Measurements from ENCODE around the gene MBP.
"Not testable (repeated sequence)": the region's sequence is repeated elsewhere in the genome, so short reads cannot be mapped to it uniquely, and the experiment has no call there.

Gene MBP

GRCh38 chr18:77022556-77022955, 110.0 kb downstream of the MBP start:
- DNase-seq (ENCODE audit: low read depth in 3 of 3): no peak

- no peak for DNase-seq (ENCODE audit: low read depth in 3 of 3)
Observed at GRCh38 chr18:77022116-77022515, 110.5 kb downstream of the MBP start.

- not testable (repeated sequence) for DNase-seq (ENCODE audit: low read depth in 3 of 3)
Observed at GRCh38 chr18:77021478-77021877, 111.1 kb downstream of the MBP start.

- DNase-seq (ENCODE audit: low read depth in 3 of 3): no peak
Observed at GRCh38 chr18:77021075-77021474, 111.5 kb downstream of the MBP start.

- DNase-seq (ENCODE audit: low read depth in 3 of 3): no peak
Observed at GRCh38 chr18:77020561-77020960, 112.0 kb downstream of the MBP start.

GRCh38 chr18:77019641-77020040, 112.9 kb downstream of the MBP start:
- DNase-seq (ENCODE audit: low read depth in 3 of 3): no peak

- DNase-seq (ENCODE audit: low read depth in 3 of 3): not testable (repeated sequence)
Observed at GRCh38 chr18:77018650-77019049, 113.9 kb downstream of the MBP start.

GRCh38 chr18:77017355-77017754, 115.2 kb downstream of the MBP start:
- no peak for DNase-seq (ENCODE audit: low read depth in 3 of 3)

GRCh38 chr18:77016936-77017335, 115.6 kb downstream of the MBP start:
- DNase-seq (ENCODE audit: low read depth in 3 of 3): no peak

GRCh38 chr18:77015771-77016710, 116.5 kb downstream of the MBP start:
- no peak for DNase-seq (ENCODE audit: low read depth in 3 of 3)

GRCh38 chr18:77015169-77015568, 117.4 kb downstream of the MBP start:
- no peak for DNase-seq (ENCODE audit: low read depth in 3 of 3)

GRCh38 chr18:77014538-77014937, 118.0 kb downstream of the MBP start:
- no peak for DNase-seq (ENCODE audit: low read depth in 3 of 3)

- no peak for DNase-seq (ENCODE audit: low read depth in 3 of 3)
Observed at GRCh38 chr18:77013811-77014521, 118.6 kb downstream of the MBP start.

GRCh38 chr18:77012806-77013541, 119.6 kb downstream of the MBP start:
- no peak for DNase-seq (ENCODE audit: low read depth in 3 of 3)

GRCh38 chr18:77012120-77012519, 120.5 kb downstream of the MBP start:
- DNase-seq (ENCODE audit: low read depth in 3 of 3): no peak

- DNase-seq (ENCODE audit: low read depth in 3 of 3): no peak
Observed at GRCh38 chr18:77009675-77010074, 122.9 kb downstream of the MBP start.

- DNase-seq (ENCODE audit: low read depth in 3 of 3): no peak
Observed at GRCh38 chr18:77008576-77009315, 123.8 kb downstream of the MBP start.

- DNase-seq (ENCODE audit: low read depth in 3 of 3): no peak
Observed at GRCh38 chr18:77008006-77008405, 124.6 kb downstream of the MBP start.

GRCh38 chr18:77007251-77007650, 125.3 kb downstream of the MBP start:
- DNase-seq (ENCODE audit: low read depth in 3 of 3): no peak

- DNase-seq (ENCODE audit: low read depth in 3 of 3): no peak
Observed at GRCh38 chr18:77006305-77007175, 126.0 kb downstream of the MBP start.

Data from stimulated activated CD4-positive, alpha-beta T cell treated with anti-CD3 and anti-CD28 coated beads, TNF-alpha, amount 100 ng/mL, for 48 hours (primary cell).